ENCODE results near the gene TBL1XR1.
A peak's percentile ranks its signal among the peaks of the same experiment; 100 is the strongest.

Gene TBL1XR1

DNA sequence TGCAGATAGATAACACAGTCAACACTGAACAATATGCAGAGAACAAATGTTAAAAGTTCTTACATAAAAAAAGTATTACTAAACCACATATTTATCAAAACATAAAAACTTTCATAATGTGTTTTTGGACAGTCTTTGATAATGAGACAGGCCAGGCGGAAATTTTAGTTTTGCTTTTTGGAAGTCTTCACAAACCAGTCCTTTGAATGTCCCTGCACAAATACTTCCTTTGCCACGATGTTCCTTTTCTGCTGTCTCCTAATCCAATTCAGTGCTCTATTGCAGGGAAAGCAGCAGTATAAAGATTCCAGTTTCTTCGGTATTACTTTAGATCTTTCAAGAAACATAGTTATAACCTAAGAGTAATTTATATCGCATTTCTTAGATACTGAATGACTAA is 135.9 kb downstream of the TBL1XR1 start:
- DNase-seq (ENCODE audit: low spot score): no peak

DNA sequence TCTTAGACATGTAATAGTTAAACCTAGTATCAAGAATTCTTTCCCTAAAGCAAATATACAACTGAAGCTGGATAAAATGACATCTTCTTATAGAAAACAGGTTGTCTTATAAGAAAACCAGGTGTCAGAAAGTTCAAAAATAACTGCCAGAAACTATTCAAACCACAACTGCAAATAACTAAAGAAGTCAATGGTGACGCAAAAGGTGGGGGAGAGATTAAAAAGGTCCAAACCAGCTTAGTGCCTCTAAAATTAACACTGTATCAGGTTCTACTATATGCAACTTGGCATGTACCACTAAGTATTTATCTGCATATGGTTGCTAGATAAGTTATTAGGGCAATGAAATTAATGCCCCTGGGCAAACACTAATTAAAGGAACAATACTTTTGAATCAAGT is 136.8 kb downstream of the TBL1XR1 start:
- no peak for DNase-seq (ENCODE audit: low spot score)

DNA sequence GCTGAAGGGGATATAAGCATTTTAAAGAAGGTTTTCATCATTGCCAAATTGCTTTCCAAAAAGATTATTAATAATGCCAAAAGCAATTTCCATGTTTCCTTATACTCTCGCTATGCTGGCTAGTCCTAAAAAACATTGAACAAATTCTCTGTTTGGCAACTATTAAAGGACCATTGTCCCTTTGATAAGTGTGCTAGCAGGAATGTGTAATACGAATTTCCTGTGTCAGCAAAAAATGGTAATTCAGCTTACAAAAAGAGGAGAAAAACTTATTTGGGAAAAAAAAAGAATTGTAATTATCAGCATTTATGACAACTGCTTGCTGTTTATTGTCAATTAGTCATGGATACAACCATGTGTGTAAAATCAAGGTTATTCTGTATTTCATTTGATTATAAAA is 138.6 kb downstream of the TBL1XR1 start:
- no peak for DNase-seq (ENCODE audit: low spot score)

DNA sequence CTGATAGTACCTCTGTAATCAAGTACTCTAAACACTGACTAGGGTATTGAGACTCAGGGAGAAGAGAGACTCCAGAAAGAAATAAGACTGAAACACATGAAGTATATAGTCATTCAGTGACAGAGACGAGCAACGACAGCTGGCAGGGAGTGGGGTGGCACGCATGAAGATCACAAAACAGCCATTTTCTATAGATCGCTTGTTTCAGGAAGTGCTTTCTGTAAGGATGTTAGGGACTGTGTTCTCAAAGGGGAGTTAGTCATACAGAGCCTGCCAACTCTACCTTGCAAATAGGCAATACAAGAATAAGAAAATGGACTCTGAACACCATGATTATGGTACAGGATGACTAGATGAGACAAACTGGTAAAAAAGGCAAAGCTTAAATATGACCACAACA is 139.5 kb downstream of the TBL1XR1 start:
- DNase-seq (ENCODE audit: low spot score): no peak

DNA sequence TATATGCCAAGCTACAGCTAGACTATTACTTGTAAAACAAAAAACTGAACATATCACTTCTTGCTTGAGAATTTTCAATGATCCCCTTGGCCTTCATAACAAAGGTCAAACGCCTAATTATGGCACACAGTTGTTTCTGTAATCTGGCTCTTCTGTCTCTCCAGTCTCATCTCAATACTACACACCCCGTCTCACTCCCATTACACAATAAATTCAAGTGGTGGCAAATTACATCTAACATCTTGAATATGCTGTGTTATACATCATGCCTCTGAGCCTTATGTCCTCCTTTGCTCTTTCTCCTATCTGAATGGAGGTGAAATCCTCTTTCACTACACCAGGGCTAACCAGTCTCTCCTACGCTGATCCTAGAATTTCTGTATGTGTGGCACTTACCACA is 140.4 kb downstream of the TBL1XR1 start:
- no peak for DNase-seq (ENCODE audit: low spot score)

DNA sequence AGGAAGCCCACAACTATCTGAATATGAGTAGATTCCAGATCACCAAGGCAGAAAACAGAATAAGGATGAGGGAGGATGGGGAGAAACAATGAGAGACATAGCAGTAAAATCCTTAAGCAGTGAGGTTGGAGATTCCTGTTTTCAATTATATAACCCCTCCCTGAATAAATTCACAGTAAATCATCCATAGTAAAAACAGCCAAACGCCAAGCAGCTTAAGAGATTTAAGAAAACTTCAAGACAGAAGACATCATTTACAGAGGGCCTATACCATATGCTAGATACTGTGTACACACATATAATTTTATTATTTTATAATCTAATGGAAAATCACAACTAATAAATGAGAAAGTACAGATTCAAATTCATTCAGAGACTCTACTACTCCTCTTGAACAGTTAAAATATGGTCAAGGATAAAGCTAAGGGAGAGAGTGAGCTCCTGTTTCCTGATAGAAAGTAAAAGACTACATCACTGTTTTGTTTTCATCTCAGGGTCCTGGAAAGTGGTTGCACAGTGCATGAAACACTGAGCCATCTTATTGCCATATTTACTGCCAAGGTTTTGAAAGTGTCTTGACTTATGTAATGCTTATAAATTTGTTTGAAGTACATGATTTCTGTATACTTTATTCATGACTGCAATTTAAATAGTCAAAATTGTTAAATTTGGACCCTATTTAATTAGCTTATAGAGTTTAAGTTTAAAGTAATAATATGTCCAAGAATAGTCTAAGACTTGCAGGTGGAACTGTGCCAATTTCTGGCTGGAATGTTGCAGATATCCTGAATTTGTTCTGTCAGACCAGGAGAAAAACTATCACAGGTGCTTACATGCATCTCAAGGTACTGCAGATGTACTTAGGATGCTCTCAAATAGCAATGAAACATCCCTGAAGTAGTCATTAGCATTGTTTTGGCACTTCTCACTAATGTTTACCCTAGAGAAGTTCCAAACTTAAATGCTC is 141.4 kb downstream of the TBL1XR1 start:
- no peak for DNase-seq (ENCODE audit: low spot score)

DNA sequence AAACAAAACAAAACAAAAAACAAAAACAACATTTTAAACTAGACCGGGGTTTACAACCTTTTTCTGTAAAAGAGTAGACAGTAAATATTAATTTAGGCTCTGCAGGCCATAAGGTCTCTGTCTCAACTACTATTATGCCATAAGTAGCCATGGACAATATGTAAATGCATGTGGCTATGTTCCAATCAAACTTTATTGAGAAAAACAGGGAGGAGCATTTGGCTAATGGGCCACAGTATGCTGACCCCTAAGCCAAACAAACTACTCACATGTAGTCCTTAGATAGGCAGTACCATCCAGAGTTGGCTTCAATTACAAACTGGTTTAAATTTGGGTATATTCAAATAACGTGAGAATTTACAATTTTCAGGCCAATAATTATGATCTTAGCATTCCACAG is 144.2 kb downstream of the TBL1XR1 start:
- no peak for DNase-seq (ENCODE audit: low spot score)

DNA sequence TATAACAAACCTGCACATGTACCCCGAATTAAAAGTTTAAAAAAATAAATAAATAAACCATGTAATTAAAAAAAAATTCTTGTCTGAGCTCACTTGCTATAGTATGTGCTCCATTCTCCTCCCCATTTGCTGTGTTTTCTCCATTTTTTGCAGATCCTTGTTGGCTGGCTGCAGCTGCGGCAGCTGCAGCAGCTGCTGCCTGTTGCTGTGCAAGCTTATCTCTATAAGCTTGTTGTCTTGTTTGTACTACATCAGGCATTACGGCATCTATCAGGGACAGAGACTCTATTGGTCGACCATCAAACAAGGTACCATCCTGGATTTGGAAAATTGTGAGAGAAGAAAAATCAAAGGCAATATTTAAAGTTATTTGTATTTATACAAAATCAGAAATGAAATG is 145.9 kb downstream of the TBL1XR1 start:
- peak; percentile 74 for DNase-seq (ENCODE audit: low spot score)

DNA sequence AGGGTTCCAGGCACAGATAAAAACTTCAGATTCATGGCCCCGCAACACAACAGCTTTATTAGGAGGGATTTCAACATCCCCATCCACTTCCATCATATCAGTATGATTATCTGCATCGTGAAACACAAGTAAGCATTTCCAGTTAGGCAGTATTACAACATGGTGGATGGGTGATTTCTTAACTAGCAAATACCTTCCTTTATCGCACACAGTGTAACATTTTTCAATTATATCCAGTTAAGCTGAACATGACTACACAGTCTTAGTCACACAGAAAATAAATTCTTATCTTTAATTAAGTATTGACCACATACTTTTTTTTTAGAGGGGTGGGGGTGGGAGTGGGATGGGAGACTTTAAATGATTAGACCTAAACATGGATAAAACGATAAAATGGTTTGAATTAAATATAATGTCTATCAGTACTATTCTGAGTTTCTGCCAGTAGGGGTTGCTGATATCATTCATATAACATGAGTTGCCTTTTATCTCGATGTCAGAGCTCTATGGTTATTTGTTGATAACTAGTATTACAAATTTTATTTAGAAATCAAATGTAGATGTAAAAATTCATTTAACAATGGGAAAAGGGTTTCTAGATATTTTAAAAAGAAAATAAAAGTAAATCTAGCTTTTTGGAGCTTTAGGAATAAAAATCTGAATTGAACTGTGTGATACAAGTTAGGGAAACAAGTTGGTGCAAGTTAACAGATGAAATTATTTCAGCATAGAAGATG is 146.6 kb downstream of the TBL1XR1 start:
- peak; percentile 70 for DNase-seq (ENCODE audit: low spot score)

DNA sequence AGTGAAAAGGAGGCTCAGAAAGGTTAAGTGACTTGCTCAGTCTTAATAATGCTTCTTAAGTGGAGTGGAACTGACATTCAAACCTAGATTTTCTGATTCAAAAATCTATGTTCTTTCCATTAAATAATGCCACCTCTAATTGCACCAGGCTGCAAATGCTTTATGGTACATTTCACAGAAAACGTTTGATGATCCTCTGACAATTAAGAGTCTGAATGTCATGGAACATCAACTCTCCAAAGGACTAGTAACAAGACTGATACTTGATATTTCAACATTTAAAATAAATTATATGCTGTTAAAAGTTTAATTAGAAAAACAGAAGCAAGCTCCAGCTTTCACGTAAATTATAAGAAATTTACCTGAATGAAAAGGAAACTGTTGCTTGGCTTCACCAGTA is 151.5 kb downstream of the TBL1XR1 start:
- no peak for DNase-seq (ENCODE audit: low spot score)

DNA sequence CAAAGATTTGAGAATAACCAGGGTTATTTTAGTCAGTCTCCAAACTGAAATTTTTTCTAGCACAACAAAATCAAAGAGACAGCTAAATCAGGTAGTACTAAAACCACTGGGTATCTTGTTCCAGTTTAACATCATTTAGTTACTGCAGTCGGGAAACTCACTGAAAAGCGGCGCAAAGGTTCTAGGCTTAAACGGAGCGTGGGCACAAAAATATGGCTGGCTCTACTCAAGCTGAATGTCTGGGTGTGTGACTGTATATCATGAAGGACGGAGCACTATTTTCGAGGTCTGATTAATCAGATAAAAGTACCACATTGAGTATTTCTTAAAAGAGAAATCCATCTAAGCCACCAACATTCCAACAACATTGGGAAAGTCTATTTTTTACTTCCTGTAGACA is 152.1 kb downstream of the TBL1XR1 start:
- DNase-seq (ENCODE audit: low spot score): no peak

DNA sequence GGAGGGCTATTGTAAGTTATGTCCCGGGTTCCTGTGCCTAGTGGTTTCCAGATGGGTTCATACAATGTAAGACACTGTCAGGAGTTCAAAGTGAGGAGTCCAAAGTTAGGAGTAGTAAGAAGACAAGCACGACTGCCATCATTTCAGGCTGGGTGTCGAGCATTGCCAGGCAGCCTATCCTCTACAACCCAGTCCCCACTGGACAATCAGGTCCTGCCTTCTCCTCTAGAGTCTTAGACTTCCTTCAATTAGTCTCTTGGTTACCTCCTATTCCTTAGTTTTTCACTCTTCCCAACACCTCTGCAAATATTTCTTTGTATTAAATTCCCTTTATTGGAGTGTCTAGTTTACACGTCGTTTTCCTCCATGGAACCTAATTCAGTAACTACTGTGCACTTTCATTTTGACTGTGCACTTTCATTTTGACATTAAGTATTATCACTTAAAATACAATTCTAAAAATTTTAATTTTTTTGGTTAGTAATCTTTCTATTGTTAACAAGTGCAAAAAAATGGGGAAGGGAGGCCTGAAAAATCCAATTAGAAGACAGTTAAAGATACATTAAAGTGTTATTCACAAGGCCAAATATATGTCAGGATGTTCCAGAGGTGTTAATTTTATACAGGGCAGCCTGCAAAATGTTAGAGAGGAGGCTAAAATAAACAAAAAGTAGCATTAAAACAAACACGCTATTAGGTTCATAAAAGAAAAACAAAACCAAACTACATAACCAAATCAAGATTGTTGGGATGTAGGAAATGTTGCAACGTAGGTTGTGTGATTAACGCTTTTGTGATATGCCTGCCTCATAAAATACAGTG is 155.3 kb downstream of the TBL1XR1 start:
- no peak for DNase-seq (ENCODE audit: low spot score)

DNA sequence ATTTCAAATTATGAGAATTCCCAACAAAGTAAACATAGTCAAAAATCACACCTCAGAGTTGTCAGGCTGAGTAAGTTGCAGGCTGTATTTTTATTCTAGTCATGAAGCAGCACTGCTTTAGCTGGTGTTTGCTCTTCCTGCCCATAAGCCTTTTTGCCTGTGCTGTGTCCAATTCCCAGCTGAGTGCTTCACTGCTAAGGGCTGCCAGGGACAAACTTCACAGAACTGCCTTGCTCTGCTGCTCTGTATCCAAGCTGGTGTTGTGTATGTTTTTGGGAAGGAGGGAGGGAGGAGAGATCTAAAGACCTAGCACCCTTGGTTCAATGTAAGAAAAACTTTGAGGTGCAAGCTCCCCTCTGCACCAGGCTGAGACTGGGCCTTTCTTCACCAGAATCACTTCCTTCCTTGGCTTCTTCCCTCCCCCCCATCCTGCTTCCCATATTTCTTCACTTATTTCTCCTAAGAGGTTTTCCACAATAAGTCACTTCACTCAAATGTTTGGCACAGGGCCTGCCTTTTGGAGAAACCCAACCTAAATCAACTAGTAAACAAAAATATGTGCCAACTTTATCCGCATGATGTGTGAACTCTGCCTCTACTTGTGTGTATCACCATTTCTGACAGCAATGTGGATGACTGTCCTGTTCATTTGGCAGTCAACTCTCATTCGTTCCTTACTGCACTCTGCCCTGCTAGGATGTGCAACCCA is 156.1 kb downstream of the TBL1XR1 start:
- DNase-seq (ENCODE audit: low spot score): peak; percentile 24

DNA sequence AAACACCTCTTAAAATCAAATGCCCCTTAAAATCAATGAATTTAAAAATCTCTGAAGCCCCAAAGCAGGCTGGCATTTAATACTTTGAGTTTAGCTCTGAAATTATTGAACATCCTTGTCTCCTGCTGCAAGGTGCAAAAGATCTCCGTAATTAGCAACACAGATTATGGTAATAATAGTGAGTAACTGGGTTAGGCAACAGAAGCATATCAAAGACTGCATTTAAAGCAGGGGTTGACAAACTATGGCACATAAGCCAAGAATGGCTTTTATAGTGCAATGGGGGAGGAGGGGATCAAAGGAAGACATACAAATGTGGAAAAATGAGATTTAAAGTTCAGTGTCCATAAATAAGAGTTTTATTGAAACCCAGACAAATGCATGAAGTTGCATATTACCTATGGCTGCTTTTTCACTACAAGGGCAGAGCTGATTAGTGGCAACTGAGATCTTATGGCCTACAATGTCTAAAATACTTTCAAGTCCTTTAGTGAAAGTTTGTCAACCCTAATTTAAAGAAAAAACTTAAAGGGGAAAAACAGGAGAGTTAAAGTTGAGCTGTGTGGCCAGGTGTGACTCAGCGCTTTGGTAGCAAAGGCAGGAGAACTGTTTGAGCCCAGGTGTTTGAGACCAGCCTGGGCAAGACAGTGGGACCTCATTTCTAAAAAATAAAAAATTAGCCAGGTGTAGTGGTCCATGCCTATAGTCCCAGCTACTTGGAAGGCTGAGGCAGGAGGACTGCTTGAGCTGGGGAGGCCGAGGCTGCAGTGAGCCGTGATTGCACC is 157.6 kb downstream of the TBL1XR1 start:
- DNase-seq (ENCODE audit: low spot score): no peak

DNA sequence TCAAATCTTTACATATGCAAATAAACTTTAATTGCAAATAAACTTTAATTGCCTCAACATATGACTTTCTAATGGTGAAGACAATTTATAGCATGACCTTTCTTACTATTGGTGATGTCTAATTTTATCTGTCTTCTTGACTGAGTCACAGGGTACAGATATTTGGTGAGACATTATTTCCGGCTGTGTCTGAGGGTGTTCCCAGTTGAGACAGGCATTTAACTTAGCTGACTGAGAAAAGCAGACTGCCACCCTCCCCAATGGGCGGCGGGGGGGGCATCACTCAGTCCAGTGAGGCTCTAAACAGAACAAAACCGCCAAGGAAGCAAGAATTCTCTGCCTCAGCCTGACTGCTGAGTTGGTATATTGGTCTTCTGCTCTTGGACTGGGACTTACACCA is 160.0 kb downstream of the TBL1XR1 start:
- DNase-seq (ENCODE audit: low spot score): no peak

DNA sequence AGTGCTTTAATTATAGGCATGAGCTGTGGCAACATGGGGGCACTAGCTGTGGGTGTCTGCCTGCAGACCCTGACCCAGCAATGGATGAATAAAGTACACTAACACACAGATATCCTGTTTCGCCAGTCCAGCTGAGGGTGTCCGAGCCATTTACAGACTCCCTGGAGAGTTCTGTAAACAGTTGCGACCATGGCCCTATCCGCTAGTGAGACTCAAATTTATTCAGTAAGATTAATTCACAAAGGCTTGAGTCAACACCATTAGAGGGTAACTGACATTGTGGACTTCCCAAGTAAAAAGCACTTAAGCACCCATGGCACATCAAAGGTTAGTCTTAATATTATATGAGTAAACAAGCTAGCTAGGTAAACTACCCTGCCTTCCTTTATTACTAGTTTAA is 161.6 kb downstream of the TBL1XR1 start:
- DNase-seq (ENCODE audit: low spot score): no peak

DNA sequence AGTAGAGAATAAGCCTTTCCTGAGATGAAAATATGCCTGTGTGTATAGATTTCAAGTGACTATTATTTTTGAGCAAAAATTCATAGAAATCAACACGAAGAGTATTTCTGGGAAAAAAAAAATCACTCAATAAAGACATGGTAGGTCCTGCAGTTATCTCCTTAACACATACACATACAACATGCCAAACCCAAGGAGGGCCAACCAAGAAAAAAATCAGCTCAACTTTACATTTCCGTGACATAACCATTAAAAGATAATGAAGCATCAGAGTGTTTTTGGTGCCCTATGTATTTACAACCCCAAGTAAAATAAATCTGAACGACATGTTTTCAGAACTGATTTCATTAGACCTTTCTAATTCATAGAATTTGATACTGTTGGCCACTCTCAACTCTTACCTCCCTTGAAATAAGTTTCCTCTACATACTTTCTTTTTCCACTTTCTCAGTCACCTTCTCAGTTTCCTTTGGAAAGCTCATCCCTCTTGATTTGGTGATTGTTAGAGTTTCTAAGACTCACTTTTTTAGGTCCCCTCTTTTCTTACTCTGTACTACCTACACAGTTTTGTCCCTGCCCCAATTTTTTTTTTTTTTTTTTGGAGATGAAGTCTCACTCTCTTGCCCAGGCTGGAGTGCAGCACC is 162.3 kb downstream of the TBL1XR1 start:
- DNase-seq (ENCODE audit: low spot score): no peak

DNA sequence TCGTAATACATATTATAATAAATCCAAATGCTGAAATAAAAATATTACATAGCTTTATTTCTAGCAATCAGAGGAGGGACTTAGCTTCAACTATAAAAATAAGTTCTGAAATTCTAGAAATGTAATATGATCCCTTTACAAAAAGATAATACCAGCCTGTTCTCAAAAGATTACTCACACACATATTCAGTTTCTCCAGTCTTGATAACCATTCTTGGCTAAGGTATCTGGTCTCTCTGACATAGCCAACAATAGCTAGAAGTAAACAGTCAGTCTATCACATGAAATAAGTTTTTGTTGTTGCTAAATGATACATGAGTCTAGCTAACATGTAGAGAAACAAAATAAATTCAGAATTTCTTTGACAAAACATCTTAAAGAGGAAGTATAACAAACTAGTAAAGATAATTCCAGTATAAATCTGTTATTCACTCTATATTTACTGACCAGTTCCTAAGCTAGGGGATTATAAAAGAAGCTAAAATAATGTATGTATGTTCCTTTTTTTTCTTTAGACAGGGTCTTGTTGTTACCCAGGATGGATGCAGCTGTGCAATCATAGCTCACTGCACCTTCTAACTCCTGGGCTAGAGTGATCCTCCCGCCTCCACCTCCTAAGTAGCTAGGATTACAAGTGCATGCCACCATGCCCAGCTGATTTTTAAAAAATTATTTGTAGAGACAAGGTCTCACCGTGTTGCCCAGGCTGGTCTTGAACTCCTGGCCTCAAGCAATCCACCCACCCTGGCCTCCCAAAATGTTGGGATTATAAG is 170.6 kb downstream of the TBL1XR1 start:
- DNase-seq (ENCODE audit: low spot score): no peak

DNA sequence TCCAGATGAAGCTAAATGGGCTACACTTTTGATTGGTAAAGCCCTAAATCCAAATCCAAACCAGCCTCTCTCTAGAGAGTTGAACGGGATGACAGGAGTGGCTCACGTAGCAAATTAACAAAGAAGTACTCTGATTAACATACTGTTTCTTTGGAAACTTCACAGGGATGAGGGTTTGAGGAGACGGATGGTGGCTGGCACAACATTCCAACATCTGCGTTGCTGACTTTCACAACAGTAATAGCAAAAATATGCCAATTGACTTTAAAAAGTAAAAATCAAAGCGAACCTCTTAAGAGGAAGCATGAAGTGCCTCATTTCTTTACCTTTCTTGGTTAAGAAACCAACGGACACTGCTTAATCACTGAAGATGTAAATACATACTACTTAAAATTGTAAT is 181.4 kb downstream of the TBL1XR1 start:
- DNase-seq (ENCODE audit: low spot score): no peak
